ENCODE results near the gene CLDN24. TPM values are rescaled to one million over a fixed set of nuclear protein-coding genes. Genes with fewer than 3 reads are reported as not detected.

CLDN24 gene
- total RNA-seq = not detected

- DNase-seq = no peak
- no peak for TF ChIP-seq POLR2AphosphoS5 (IDR thresholded peaks at IDR 0.05)
- TF ChIP-seq EP300 (IDR thresholded peaks at IDR 0.05) = no peak
- TF ChIP-seq, protein P1, sequence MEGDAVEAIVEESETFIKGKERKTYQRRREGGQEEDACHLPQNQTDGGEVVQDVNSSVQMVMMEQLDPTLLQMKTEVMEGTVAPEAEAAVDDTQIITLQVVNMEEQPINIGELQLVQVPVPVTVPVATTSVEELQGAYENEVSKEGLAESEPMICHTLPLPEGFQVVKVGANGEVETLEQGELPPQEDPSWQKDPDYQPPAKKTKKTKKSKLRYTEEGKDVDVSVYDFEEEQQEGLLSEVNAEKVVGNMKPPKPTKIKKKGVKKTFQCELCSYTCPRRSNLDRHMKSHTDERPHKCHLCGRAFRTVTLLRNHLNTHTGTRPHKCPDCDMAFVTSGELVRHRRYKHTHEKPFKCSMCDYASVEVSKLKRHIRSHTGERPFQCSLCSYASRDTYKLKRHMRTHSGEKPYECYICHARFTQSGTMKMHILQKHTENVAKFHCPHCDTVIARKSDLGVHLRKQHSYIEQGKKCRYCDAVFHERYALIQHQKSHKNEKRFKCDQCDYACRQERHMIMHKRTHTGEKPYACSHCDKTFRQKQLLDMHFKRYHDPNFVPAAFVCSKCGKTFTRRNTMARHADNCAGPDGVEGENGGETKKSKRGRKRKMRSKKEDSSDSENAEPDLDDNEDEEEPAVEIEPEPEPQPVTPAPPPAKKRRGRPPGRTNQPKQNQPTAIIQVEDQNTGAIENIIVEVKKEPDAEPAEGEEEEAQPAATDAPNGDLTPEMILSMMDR (IDR thresholded peaks at IDR 0.05) = no peak
- 95 to 98% methylated on average over 5 of the region's 5 CpGs for WGBS, 2 donors
- no peak for ATAC-seq (ENCODE audit: low FRiP score in 2 of 2)
- Histone ChIP-seq H3K36me3 (peaks cover 0 to 4% (median 0%) of the 10 kb centered on the region in 4 donors), H3K27ac (no peak within 1 kb of the TSS), H3K9me3 (no peaks in the 10 kb centered on the region), H3K4me3 (no peak within 1 kb of the TSS), H3K4me1 (peaks cover 0 to 4% (median 0%) of the 10 kb centered on the region in 4 donors), H3K27me3 (no peaks in the 10 kb centered on the region)
Observed at GRCh38 chr4:183322326-183322725, at the start of gene CLDN24. TSS of gene CLDN24 (minus strand) at chr4:183322426. CDS start at chr4:183322426, 0 bp downstream.

DNA sequence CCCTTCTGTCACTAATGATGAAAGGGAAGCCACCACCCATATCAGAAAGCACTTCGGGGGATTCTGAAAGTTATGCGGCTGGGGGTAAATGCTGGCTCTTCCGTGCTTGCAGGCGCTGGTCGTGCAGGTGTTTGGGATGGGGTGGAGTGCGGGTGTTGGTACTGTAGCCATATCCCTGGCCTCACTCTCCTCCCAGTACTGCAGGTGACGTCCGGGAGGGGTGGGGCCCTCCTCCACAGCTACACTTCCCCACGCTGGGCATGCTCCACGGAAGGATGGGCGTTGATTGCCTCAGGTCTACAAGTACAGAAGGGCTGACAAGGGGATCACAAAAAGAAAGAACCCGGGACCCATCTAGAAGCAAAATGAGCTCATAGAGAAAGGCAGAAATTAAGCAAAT is 48.6 kb upstream of the CLDN24 start:
- ATAC-seq (ENCODE audit: low FRiP score in 2 of 2) (no peak), DNase-seq (no peak)
- no peaks in the 10 kb centered on the region for H3K36me3 ChIP-seq
- no peak overlapping the region for H3K4me3 ChIP-seq
- H3K4me1 ChIP-seq = no peaks in the 10 kb centered on the region
- TF ChIP-seq EP300 (IDR thresholded peaks at IDR 0.05) (no peak), POLR2AphosphoS5 (IDR thresholded peaks at IDR 0.05) (no peak), POLR2A (IDR thresholded peaks at IDR 0.05) (no peak)
- TF ChIP-seq, protein P1 (IDR thresholded peaks at IDR 0.05) = no peak
- no peaks in the 10 kb centered on the region for H3K27me3 ChIP-seq
- H3K9me3 ChIP-seq = no peaks in the 10 kb centered on the region
- WGBS, 2 donors = 72% methylated on average over 12 of the region's 12 CpGs
- no peak overlapping the region for H3K27ac ChIP-seq

GRCh38 chr4:183369073-183369472 is 46.8 kb upstream of the CLDN24 start:
- DNase-seq = no peak
- Histone ChIP-seq H3K9me3 (no peaks in the 10 kb centered on the region), H3K27me3 (no peaks in the 10 kb centered on the region), H3K27ac (no peak overlapping the region), H3K4me3 (no peak overlapping the region), H3K4me1 (no peaks in the 10 kb centered on the region), H3K36me3 (no peaks in the 10 kb centered on the region)
- ATAC-seq (ENCODE audit: low FRiP score in 2 of 2) = no peak
- TF ChIP-seq POLR2AphosphoS5 (IDR thresholded peaks at IDR 0.05) (no peak), POLR2A (IDR thresholded peaks at IDR 0.05) (no peak), EP300 (IDR thresholded peaks at IDR 0.05) (no peak)
- TF ChIP-seq, protein P1 (IDR thresholded peaks at IDR 0.05) = no peak
- 77 to 82% methylated on average over 8 of the region's 8 CpGs for WGBS, 2 donors

- Histone ChIP-seq H3K9me3 (no peaks in the 10 kb centered on the region), H3K4me1 (no peaks in the 10 kb centered on the region), H3K27ac (no peak overlapping the region), H3K4me3 (no peak overlapping the region), H3K27me3 (no peaks in the 10 kb centered on the region), H3K36me3 (no peaks in the 10 kb centered on the region)
- ATAC-seq (ENCODE audit: low FRiP score in 2 of 2) (no peak), DNase-seq (no peak)
- WGBS, 2 donors = 85 to 87% methylated on average over 16 of the region's 16 CpGs
- TF ChIP-seq POLR2AphosphoS5 (IDR thresholded peaks at IDR 0.05) (no peak), POLR2A (IDR thresholded peaks at IDR 0.05) (no peak), EP300 (IDR thresholded peaks at IDR 0.05) (no peak)
- TF ChIP-seq, protein P1 (IDR thresholded peaks at IDR 0.05) = no peak
Observed at GRCh38 chr4:183366206-183366835, 44.1 kb upstream of the CLDN24 start.

GRCh38 chr4:183364025-183364424 is 41.8 kb upstream of the CLDN24 start:
- H3K27me3 ChIP-seq = no peaks in the 10 kb centered on the region
- H3K4me1 ChIP-seq = no peaks in the 10 kb centered on the region
- no peaks in the 10 kb centered on the region for H3K36me3 ChIP-seq
- ATAC-seq (ENCODE audit: low FRiP score in 2 of 2) (no peak), DNase-seq (no peak)
- H3K4me3 ChIP-seq = no peak overlapping the region
- no peak for TF ChIP-seq EP300 (IDR thresholded peaks at IDR 0.05)
- TF ChIP-seq, protein P1 (IDR thresholded peaks at IDR 0.05) = no peak
- no peak for TF ChIP-seq POLR2A (IDR thresholded peaks at IDR 0.05)
- no peak for TF ChIP-seq POLR2AphosphoS5 (IDR thresholded peaks at IDR 0.05)
- WGBS, 2 donors = 74 to 76% methylated on average over 10 of the region's 10 CpGs
- no peaks in the 10 kb centered on the region for H3K9me3 ChIP-seq
- no peak overlapping the region for H3K27ac ChIP-seq

All from upper lobe of left lung (tissue), 6 donors.